Measurements from ENCODE around the gene CCDC185. TPM values are rescaled to one million over a fixed set of nuclear protein-coding genes. Genes with fewer than 3 reads are reported as not detected.

The CCDC185 gene
- total and polyA plus RNA-seq, 10 of the 15 experiments (the other 5 are each of a cell fraction or from before 2014, with no cell fraction given) = not detected

DNA sequence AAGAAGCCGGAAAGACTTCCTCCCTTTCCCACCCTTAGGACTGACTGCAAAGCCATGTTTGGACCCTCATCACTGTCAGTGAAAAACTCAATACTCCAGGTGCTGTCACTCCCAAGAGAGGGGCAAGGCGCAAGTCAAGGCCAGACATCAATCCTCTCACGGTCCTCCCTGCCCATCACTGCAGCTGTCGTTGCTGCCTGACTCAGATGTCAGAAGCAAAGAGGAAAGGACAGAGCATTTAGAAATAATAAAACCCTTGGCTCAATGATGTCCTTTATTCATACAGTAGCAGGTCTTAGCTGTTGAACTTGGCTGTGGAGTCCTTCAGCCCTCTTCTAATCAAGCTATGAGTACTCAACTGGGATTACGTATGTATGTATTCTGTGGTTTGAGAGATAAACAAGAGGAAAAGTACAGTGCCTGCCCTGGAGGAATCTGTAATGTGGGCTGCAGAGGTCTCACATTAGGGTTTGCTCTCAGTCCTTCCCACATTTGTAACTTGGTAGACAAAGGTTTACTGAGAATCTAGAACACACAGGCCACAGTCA, 42.8 kb upstream of the CCDC185 start:
- no peak for TF ChIP-seq HDAC6 (IDR thresholded peaks at IDR 0.05; ENCODE audit: unreplicated experiment)
- TF ChIP-seq PAX8 (IDR thresholded peaks at IDR 0.05) = no peak
- TF ChIP-seq CBX3 (IDR thresholded peaks at IDR 0.05; ENCODE audit: borderline replicate concordance, low read depth) = no peak
- no peak for TF ChIP-seq RCOR1 (conservative IDR thresholded peaks at IDR 0.05; ENCODE audit: low read depth, low read length)
- no peak for TF ChIP-seq NR2C1 (IDR thresholded peaks at IDR 0.05)
- TF ChIP-seq, protein P1, sequence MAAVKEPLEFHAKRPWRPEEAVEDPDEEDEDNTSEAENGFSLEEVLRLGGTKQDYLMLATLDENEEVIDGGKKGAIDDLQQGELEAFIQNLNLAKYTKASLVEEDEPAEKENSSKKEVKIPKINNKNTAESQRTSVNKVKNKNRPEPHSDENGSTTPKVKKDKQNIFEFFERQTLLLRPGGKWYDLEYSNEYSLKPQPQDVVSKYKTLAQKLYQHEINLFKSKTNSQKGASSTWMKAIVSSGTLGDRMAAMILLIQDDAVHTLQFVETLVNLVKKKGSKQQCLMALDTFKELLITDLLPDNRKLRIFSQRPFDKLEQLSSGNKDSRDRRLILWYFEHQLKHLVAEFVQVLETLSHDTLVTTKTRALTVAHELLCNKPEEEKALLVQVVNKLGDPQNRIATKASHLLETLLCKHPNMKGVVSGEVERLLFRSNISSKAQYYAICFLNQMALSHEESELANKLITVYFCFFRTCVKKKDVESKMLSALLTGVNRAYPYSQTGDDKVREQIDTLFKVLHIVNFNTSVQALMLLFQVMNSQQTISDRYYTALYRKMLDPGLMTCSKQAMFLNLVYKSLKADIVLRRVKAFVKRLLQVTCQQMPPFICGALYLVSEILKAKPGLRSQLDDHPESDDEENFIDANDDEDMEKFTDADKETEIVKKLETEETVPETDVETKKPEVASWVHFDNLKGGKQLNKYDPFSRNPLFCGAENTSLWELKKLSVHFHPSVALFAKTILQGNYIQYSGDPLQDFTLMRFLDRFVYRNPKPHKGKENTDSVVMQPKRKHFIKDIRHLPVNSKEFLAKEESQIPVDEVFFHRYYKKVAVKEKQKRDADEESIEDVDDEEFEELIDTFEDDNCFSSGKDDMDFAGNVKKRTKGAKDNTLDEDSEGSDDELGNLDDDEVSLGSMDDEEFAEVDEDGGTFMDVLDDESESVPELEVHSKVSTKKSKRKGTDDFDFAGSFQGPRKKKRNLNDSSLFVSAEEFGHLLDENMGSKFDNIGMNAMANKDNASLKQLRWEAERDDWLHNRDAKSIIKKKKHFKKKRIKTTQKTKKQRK (IDR thresholded peaks at IDR 0.05; ENCODE audit: low read depth, low read length) = no peak
- Histone ChIP-seq H3K9me3 (replicated peaks; ENCODE audit: control insufficient read depth, insufficient read depth, low read length) (no peaks in the 10 kb centered on the region), H3K4me1 (ENCODE audit: control insufficient read depth, insufficient read depth, low read length) (no peaks in the 10 kb centered on the region), H3K79me2 (ENCODE audit: control insufficient read depth, insufficient read depth, low read length) (no peaks in the 10 kb centered on the region), H3K27me3 (replicated peaks in 1 of 2; ENCODE audit: control insufficient read depth in 2 of 2, insufficient read depth in 2 of 2, low read length in 1 of 2) (peaks cover 0 to 3% of the 10 kb centered on the region in 2 experiments; a peak in 1 of 4 replicates), H3K4me2 (ENCODE audit: control insufficient read depth, insufficient read depth) (no peak overlapping the region), H4K20me1 (ENCODE audit: control insufficient read depth, insufficient read depth) (no peaks in the 10 kb centered on the region), H3K4me3 (no peak overlapping the region), H3K36me3 (ENCODE audit: control insufficient read depth in 2 of 2, insufficient read depth in 2 of 2, low read length in 1 of 2) (no peaks in the 10 kb centered on the region), H3K9ac (ENCODE audit: control insufficient read depth, insufficient read depth, low read length) (no peak overlapping the region), H3K27ac (ENCODE audit: control insufficient read depth, insufficient read depth) (no peak overlapping the region), H2AFZ (ENCODE audit: control insufficient read depth, low read depth, low read length) (no peak overlapping the region)
- DNase-seq (ENCODE audit: low read depth, low spot score) (no peak), ATAC-seq (no peak), FAIRE-seq (no peak)
- in situ Hi-C loops (cut with MboI) (no loop called here), intact Hi-C loops (cut with micrococcal nuclease; ENCODE audit: unreplicated experiment) (loop anchor here (10.0 kb wide), 1 partner anchor 216 kb away; no protein-coding TSS in a partner anchor)
- ChIA-PET RAD21 (ENCODE audit: unreplicated experiment) (no interaction called here), POLR2A (no interaction called here), SMC1A (ENCODE audit: uncharacterized antibody, unreplicated experiment) (interaction anchor here (1.7 kb wide), 1 partner anchor 10 kb away, joined by 4 read pairs; no protein-coding TSS in a partner anchor), CTCF (interaction anchor here (1.0 kb wide), 1 partner anchor 95 kb away, joined by 3 read pairs; no protein-coding TSS in a partner anchor)
- WGBS (ENCODE audit: insufficient coverage, insufficient replicate concordance, low lambda C conversion rate, missing lambda C conversion rate) = 16% methylated on average over 5 of the region's 5 CpGs
- BruUV-seq (replicated peaks) = no TSS peak
